SK-MEL-5 (cell line): ENCODE measurements around the gene ACOT11. TPM values are rescaled to one million over a fixed set of nuclear protein-coding genes. Genes with fewer than 3 reads are reported as not detected.

ENCODE experiments used
- DNase-seq: peaks from one replicate; pipeline ENCODE4 v3.0.0-alpha.2; 2016; ENCODE audit warnings: low read depth, low spot score
- in situ Hi-C: cut with HindIII; loops from 2 replicates; pipeline ENCODE4 v1.10.0; 2016; ENCODE audit warnings: low sequenced_read_pairs, high pct_unique_total_duplicates, low pct_unique_long_range_greater_than_20kb
- small RNA-seq, 2 experiments: library from RNA; depleted of rRNA; stranded (forward); fragments of <200 nt; gene quantifications; one replicate each; pipeline ENCODE3, GENCODE V24; 2014
- total RNA-seq: library from RNA; depleted of rRNA; stranded (reverse); fragments of >200 nt; shearing (Covaris generic); gene quantifications from 2 replicates; pipeline ENCODE4 v1.2.3, GENCODE V29; 2014; rRNA removed

The ACOT11 gene
- total RNA-seq, 1 experiment from 2014 or later, result 0.61 TPM

- DNase-seq, result no peak
- in situ Hi-C loops, result no loop called here
These were observed 101.3 kb downstream of the ACOT11 start for GRCh38 chr1:54649130-54649898.

- DNase-seq, result no peak
- in situ Hi-C loops, result no loop called here
These were observed 101.9 kb downstream of the ACOT11 start for GRCh38 chr1:54649921-54650320.

- no peak for DNase-seq
- in situ Hi-C loops, result no loop called here
These were observed 102.4 kb downstream of the ACOT11 start for GRCh38 chr1:54650417-54650816.

DNA sequence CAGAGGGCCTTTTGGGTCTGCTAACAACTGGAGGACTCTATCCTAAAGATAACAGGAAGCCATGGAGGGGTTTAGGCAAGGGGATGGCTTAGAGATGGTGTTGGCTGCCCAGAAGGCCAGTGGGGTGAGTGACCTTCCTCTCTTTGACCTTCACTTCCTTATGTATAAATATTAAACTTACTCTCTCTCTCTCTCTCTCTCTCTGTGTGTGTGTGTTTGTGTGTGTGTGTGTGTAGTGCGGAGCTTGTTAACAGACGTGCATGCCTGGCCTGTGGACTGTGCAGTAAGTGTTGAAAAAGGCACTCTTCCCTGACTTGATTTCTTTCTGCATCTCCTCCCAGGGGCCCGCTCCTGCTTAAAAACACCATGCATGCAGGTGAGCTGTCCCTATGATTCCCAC is 103.6 kb downstream of the ACOT11 start:
- DNase-seq, result no peak
- in situ Hi-C loops, result no loop called here

DNA sequence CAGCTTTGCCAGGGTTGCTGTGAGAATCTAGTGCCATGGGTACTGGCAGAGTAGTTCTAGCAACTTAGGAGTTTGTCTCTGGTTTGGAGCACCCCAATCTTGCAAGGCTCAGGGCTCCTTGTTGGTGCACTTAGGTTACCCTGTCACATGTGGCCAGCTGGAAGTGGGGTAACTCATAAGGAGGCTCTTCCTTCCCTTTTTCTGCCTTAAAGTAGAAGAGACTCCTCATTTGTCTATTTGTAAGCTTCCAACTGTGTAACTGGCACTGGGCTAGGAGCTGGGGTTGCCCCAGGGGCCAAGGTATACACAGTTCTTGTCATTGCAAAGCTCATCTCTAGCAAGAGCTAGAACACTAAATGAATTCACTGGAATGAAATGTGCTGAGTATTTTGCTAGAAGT is 104.1 kb downstream of the ACOT11 start:
- DNase-seq, result no peak
- in situ Hi-C loops, result no loop called here

DNA sequence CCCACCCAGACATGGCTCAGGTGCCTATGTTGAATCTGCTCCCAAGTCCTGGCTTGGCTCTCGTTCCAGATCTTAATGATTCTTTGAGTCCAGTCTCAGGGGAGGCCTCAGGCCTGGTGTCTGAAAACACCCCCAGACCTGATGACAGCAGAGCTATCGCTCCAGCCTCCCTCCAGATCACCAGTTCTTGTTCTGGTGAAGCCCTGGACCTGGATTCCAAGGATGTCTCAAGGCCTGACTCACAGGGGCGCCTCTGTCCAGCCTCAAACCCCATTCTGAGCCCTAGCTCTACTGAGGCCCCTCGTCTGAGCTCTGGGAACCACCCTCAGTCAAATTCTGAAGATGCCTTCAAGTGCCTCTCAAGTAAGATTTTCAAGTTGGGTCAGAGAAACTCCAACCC is 105.0 kb downstream of the ACOT11 start:
- no peak for DNase-seq
- in situ Hi-C loops, result no loop called here

GRCh38 chr1:54658164-54658913 is 110.3 kb downstream of the ACOT11 start:
- DNase-seq, result no peak
- in situ Hi-C loops, result no loop called here

Small RNAs within 50 kb of the gene (small RNA-seq; reads per million reads assigned to genes)
- gene AC099796.2, result 0 reads per million in 2 experiments

Other genes starting within 250 kb of the ACOT11 start
- 3.7 and 5.1 TPM in 2 replicates for gene SSBP3, start 141.8 kb upstream of the ACOT11 start, total RNA-seq
- gene FAM151A, start 75.3 kb downstream of the ACOT11 start, total RNA-seq, result not detected in 2 replicates
- gene MROH7, start 93.6 kb downstream of the ACOT11 start, total RNA-seq, result 0.11 TPM in 1 of 2 replicates, not detected in the other
- gene TTC4, start 167.6 kb downstream of the ACOT11 start, total RNA-seq, result 24.1 and 31.1 TPM in 2 replicates
- 7.1 and 7.3 TPM in 2 replicates for gene PARS2, start 216.3 kb downstream of the ACOT11 start, total RNA-seq